Lung (tissue), 12 donors: ENCODE measurements around the gene SEZ6L2. TPM values are rescaled to one million over a fixed set of nuclear protein-coding genes. Genes with fewer than 3 reads are reported as not detected.

ENCODE experiments used
- ATAC-seq: fragments of 200-7000 bp; cut with Tn5 transposase; one replicate; pipeline ENCODE4 v1.9.1; 2020; ENCODE audit warnings: moderate number of reproducible peaks; ENCODE audit not compliant: insufficient read depth, low FRiP score
- DNase-seq, 3 donors: peaks; one replicate each; pipeline ENCODE4 v3.0.0-alpha.2; 2013 to 2017
- H3K27ac ChIP-seq, 2 donors: one replicate each; pipeline ENCODE4 v1.5.1; 2013; ENCODE audit warnings: mild to moderate bottlenecking in 2 of 2, moderate library complexity in 2 of 2, control low read depth in 1 of 2, inconsistent platforms in 1 of 2, low read depth in 1 of 2, low read length in 1 of 2
- H3K27me3 ChIP-seq, 3 donors: one replicate each; pipeline ENCODE4 v1.5.1; 2013; ENCODE audit warnings: low read length in 2 of 3; ENCODE audit not compliant: control insufficient read depth in 3 of 3, insufficient read depth in 3 of 3
- H3K36me3 ChIP-seq, 4 donors: one replicate each; pipeline ENCODE4 v1.5.1; 2013; ENCODE audit warnings: low read length in 4 of 4, mild to moderate bottlenecking in 1 of 4, moderate library complexity in 1 of 4; ENCODE audit not compliant: control insufficient read depth in 4 of 4, insufficient read depth in 4 of 4
- H3K4me1 ChIP-seq, 5 donors: one replicate each; pipeline ENCODE4 v1.5.1; 2013; ENCODE audit warnings: low read length in 5 of 5, mild to moderate bottlenecking in 2 of 5, moderate library complexity in 1 of 5; ENCODE audit not compliant: control insufficient read depth in 5 of 5, insufficient read depth in 5 of 5
- H3K4me3 ChIP-seq: one replicate; pipeline ENCODE4 v1.5.1; 2013; ENCODE audit warnings: mild to moderate bottlenecking, control low read depth, moderate library complexity
- H3K9ac ChIP-seq, 2 donors: one replicate each; pipeline ENCODE4 v1.5.1; 2013; ENCODE audit warnings: low read length in 2 of 2, control low read depth in 1 of 2; ENCODE audit not compliant: insufficient read depth in 1 of 2
- H3K9me3 ChIP-seq, 4 donors: one replicate each; pipeline ENCODE4 v1.5.1; 2013; ENCODE audit warnings: low read length in 3 of 4, mild to moderate bottlenecking in 1 of 4, moderate library complexity in 1 of 4; ENCODE audit not compliant: control insufficient read depth in 4 of 4, insufficient read depth in 3 of 4
- CTCF ChIP-seq: IDR thresholded peaks from 2 replicates; pipeline ENCODE4 v1.5.1; 2012; ENCODE audit warnings: mild to moderate bottlenecking; ENCODE audit errors: control extremely low read depth, extremely low read depth
- WGBS, 2 donors: extraction: QIAGEN DNeasy Blood & Tissue Kit; methylation state at CpG; one replicate each; pipeline ENCODE4 v1.1.7; 2013; 5-methylcytosine and 5-hydroxymethylcytosine counted together
- polyA plus RNA-seq, 2 donors: library from polyadenylated mRNA; stranded (reverse); fragments of 200-250 nt; gene quantifications; one replicate each; pipeline ENCODE4 v1.2.1, GENCODE V29; 2013
- total RNA-seq, 2 donors: library from RNA; depleted of rRNA in 1 of 2; stranded (reverse); fragments of >200 nt in 1 of 2; gene quantifications; one replicate each; pipeline ENCODE4 v1.2.1, GENCODE V29; 2014 to 2021
- donor health status: control.
- donor health status: control.
- donor health status: Bipolar disorder and iron deficiency.
- donor health status: healthy.
- donor health status: DM: yes; HTN: yes; CAD: no.

SEZ6L2 gene
- total and polyA plus RNA-seq, 4 donors = 4.6 to 19.2 (median 6.1) TPM

- no peaks in the 10 kb centered on the region for H3K27me3 ChIP-seq
- 97 to 98% methylated on average over 8 of the region's 8 CpGs for WGBS, 2 donors
- H3K9ac ChIP-seq = no peak overlapping the region
- no peaks in the 10 kb centered on the region for H3K9me3 ChIP-seq
- H3K4me3 ChIP-seq = no peak overlapping the region
- no peak for TF ChIP-seq CTCF
- H3K4me1 ChIP-seq = no peaks in the 10 kb centered on the region
- ATAC-seq = no peak
- no peak overlapping the region for H3K27ac ChIP-seq
- no peak for DNase-seq
- H3K36me3 ChIP-seq = peaks cover 0 to 6% (median 4%) of the 10 kb centered on the region in 4 donors
Observed at GRCh38 chr16:29913514-29913913, 14.2 kb upstream of the SEZ6L2 start.

GRCh38 chr16:29912087-29912486 is 12.7 kb upstream of the SEZ6L2 start:
- ATAC-seq = no peak
- Histone ChIP-seq H3K4me3 (no peak overlapping the region), H3K27me3 (no peaks in the 10 kb centered on the region), H3K4me1 (no peaks in the 10 kb centered on the region), H3K36me3 (peaks cover 0 to 6% (median 4%) of the 10 kb centered on the region in 4 donors), H3K27ac (no peak overlapping the region), H3K9ac (no peak overlapping the region), H3K9me3 (no peaks in the 10 kb centered on the region)
- TF ChIP-seq CTCF = no peak
- WGBS, 2 donors = 80 to 83% methylated on average over 11 of the region's 11 CpGs
- DNase-seq = no peak

- Histone ChIP-seq H3K27me3 (no peaks in the 10 kb centered on the region), H3K4me3 (no peak overlapping the region), H3K9me3 (no peaks in the 10 kb centered on the region), H3K4me1 (no peaks in the 10 kb centered on the region), H3K36me3 (peaks cover 0 to 6% (median 4%) of the 10 kb centered on the region in 4 donors), H3K27ac (no peak overlapping the region), H3K9ac (no peak overlapping the region)
- ATAC-seq (no peak), DNase-seq (no peak)
- TF ChIP-seq CTCF = no peak
- 84 to 88% methylated on average over 14 to 15 of the region's 15 CpGs for WGBS, 2 donors
Observed at GRCh38 chr16:29911676-29912010, 12.3 kb upstream of the SEZ6L2 start.
